DND-41 (cell line): Measurements from ENCODE around the gene FURIN.

Experiments
- CTCF ChIP-seq: IDR thresholded peaks from 2 replicates; pipeline ENCODE4 v1.5.1; 2012; ENCODE audit warnings: borderline replicate concordance, low read length, moderate library complexity, mild to moderate bottlenecking; ENCODE audit not compliant: poor library complexity, severe bottlenecking; ENCODE audit errors: extremely low read depth
- EZH2 ChIP-seq: IDR thresholded peaks from 3 replicates; pipeline ENCODE4 v1.6.1; 2012; ENCODE audit warnings: borderline replicate concordance, low read depth, mild to moderate bottlenecking, moderate library complexity, low read length, inconsistent platforms; ENCODE audit not compliant: severe bottlenecking

DNA sequence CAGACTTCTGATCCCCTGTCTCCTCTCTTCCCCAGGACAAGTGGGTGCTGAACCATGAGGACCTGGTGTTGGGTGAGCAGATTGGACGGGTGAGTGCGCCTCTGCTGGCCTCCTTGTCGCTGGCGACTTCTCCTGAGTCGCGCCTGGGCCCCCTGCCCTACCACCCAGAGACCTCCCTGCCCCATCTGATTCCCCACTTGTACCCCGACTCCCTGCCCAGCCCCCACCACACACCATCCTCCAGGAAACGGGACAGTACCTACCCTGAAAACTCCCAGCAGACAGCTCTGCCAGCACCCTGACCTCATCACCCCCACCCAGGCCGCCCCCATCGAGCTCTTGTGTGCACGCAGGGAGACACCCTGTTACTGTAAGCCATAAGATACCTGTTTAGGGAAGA lies 23.6 kb downstream of the FURIN start:
- TF ChIP-seq CTCF (no peak), EZH2 (no peak)
